Astrocyte (in vitro differentiated cells and primary cell): ENCODE measurements around the gene USP20. TPM values are rescaled to one million over a fixed set of nuclear protein-coding genes. Genes with fewer than 3 reads are reported as not detected.

Source experiments
- DNase-seq: peaks from one replicate; pipeline ENCODE4 v3.0.0-alpha.2; 2010; ENCODE audit warnings: low read depth
- FAIRE-seq: peaks from 2 replicates; lab custom pipeline; 2011; peaks lifted over from hg19 to GRCh38; lab: Jason Lieb, UNC
- H2AFZ ChIP-seq: 2 replicates; pipeline ENCODE4 v1.6.0; 2012; ENCODE audit warnings: low read depth, low read length, inconsistent platforms
- H3K27ac ChIP-seq: 2 replicates; pipeline ENCODE4 v1.5.1; 2011; ENCODE audit warnings: low read depth, low read length, inconsistent platforms
- H3K27me3 ChIP-seq: 2 replicates; pipeline ENCODE4 v1.6.0; 2011; ENCODE audit warnings: low read length, inconsistent platforms; ENCODE audit not compliant: insufficient read depth
- H3K36me3 ChIP-seq: 2 replicates; pipeline ENCODE4 v1.5.1; 2011; ENCODE audit warnings: low read length, inconsistent platforms; ENCODE audit not compliant: insufficient read depth
- H3K4me1 ChIP-seq: 2 replicates; pipeline ENCODE4 v1.5.1; 2011; ENCODE audit warnings: low read length, inconsistent platforms; ENCODE audit not compliant: insufficient read depth
- H3K4me2 ChIP-seq: 2 replicates; pipeline ENCODE4 v1.6.0; 2012; ENCODE audit warnings: low read length, inconsistent platforms
- H3K4me3 ChIP-seq: 2 replicates; pipeline ENCODE4 v1.5.1; 2011; ENCODE audit warnings: low read depth, mild to moderate bottlenecking, low read length, inconsistent platforms; ENCODE audit not compliant: insufficient read depth
- H3K79me2 ChIP-seq: 2 replicates; pipeline ENCODE4 v1.6.0; 2012; ENCODE audit warnings: mild to moderate bottlenecking, low read length, inconsistent platforms; ENCODE audit not compliant: insufficient read depth
- H3K9ac ChIP-seq: 2 replicates; pipeline ENCODE4 v1.6.0; 2012; ENCODE audit warnings: mild to moderate bottlenecking, low read length, inconsistent platforms
- H3K9me3 ChIP-seq: 2 replicates; pipeline ENCODE4 v1.5.1; 2012; ENCODE audit warnings: low read depth, mild to moderate bottlenecking, low read length, inconsistent platforms; ENCODE audit not compliant: insufficient read depth
- H4K20me1 ChIP-seq: 2 replicates; pipeline ENCODE4 v1.6.0; 2012; ENCODE audit warnings: low read length, inconsistent platforms; ENCODE audit not compliant: insufficient read depth
- H3K27ac Mint-ChIP-seq: one replicate; pipeline ENCODE4 v1.8.0; 2021; ENCODE audit warnings: mild to moderate bottlenecking, mixed read lengths; ENCODE audit not compliant: unreplicated experiment
- H3K27me3 Mint-ChIP-seq: one replicate; pipeline ENCODE4 v1.8.0; 2021; ENCODE audit warnings: low read depth, mixed read lengths; ENCODE audit not compliant: unreplicated experiment
- H3K36me3 Mint-ChIP-seq: one replicate; pipeline ENCODE4 v1.8.0; 2021; ENCODE audit warnings: low read depth, mixed read lengths; ENCODE audit not compliant: unreplicated experiment
- H3K4me1 Mint-ChIP-seq: one replicate; pipeline ENCODE4 v1.8.0; 2021; ENCODE audit warnings: low read depth, mixed read lengths; ENCODE audit not compliant: unreplicated experiment
- H3K4me3 Mint-ChIP-seq: one replicate; pipeline ENCODE4 v1.8.0; 2021; ENCODE audit warnings: mild to moderate bottlenecking, moderate library complexity, mixed read lengths; ENCODE audit not compliant: unreplicated experiment
- H3K9me3 Mint-ChIP-seq: one replicate; pipeline ENCODE4 v1.8.0; 2021; ENCODE audit warnings: mild to moderate bottlenecking, mixed read lengths; ENCODE audit not compliant: unreplicated experiment
- EZH2 ChIP-seq: IDR thresholded peaks from 2 replicates; pipeline ENCODE4 v1.6.1; 2012; ENCODE audit warnings: mild to moderate bottlenecking, low read length, inconsistent platforms; ENCODE audit not compliant: insufficient read depth
- microRNA-seq: library from miRNA; unstranded; fragments of <30 nt; microRNA quantifications from one replicate; pipeline ENCODE4 v1.2.0, GENCODE V29; 2020
- total RNA-seq: library from RNA; stranded (reverse); gene quantifications from 2 replicates; pipeline ENCODE4 v1.2.1, GENCODE V29; 2021
- TF ChIP-seq, protein P1 (sequence below): IDR thresholded peaks from 2 replicates; pipeline ENCODE4 v1.5.1; 2011; ENCODE audit warnings: low read depth, mild to moderate bottlenecking, inconsistent platforms, low read length, moderate library complexity; ENCODE audit not compliant: insufficient read depth

Gene USP20
- total RNA-seq, 1 donor from 2014 or later, result 24.1 TPM

DNA sequence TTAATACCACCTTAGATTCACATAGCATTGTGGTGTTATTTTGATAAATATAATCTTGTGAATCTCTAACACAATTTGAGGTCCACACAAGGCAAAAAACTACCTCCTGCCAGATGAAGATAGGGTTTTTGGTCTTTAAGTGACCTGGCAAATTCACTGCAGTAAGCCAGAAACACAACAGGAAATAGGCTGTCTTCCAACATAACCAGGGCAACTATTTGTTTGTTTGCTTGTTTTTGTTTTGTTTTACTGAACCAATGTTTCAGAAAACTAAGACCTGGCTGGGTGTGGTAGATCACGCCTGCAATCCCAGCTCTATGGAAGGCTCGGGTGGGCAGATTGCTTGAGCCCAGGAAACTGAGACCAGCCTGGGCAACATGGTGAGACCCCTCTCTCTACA, 95.5 kb downstream of the USP20 start:
- Histone ChIP-seq H3K4me1 (peaks cover 8% of the 10 kb centered on the region), H2AFZ (no peak overlapping the region), H3K27me3 (no peaks in the 10 kb centered on the region), H3K4me2 (no peak overlapping the region), H3K36me3 (peaks cover 3% of the 10 kb centered on the region), H3K9ac (no peak overlapping the region), H3K4me3 (no peak overlapping the region), H3K9me3 (no peaks in the 10 kb centered on the region), H4K20me1 (no peaks in the 10 kb centered on the region), H3K27ac (no peak overlapping the region), H3K79me2 (no peaks in the 10 kb centered on the region)
- no peaks in the 10 kb centered on the region for H3K9me3 Mint-ChIP-seq
- no peak for TF ChIP-seq EZH2
- TF ChIP-seq, protein P1, sequence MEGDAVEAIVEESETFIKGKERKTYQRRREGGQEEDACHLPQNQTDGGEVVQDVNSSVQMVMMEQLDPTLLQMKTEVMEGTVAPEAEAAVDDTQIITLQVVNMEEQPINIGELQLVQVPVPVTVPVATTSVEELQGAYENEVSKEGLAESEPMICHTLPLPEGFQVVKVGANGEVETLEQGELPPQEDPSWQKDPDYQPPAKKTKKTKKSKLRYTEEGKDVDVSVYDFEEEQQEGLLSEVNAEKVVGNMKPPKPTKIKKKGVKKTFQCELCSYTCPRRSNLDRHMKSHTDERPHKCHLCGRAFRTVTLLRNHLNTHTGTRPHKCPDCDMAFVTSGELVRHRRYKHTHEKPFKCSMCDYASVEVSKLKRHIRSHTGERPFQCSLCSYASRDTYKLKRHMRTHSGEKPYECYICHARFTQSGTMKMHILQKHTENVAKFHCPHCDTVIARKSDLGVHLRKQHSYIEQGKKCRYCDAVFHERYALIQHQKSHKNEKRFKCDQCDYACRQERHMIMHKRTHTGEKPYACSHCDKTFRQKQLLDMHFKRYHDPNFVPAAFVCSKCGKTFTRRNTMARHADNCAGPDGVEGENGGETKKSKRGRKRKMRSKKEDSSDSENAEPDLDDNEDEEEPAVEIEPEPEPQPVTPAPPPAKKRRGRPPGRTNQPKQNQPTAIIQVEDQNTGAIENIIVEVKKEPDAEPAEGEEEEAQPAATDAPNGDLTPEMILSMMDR, result no peak
- FAIRE-seq, result no peak
- no peak overlapping the region for H3K4me3 Mint-ChIP-seq
- no peaks in the 10 kb centered on the region for H3K27me3 Mint-ChIP-seq
- H3K36me3 Mint-ChIP-seq, result peaks cover 13% of the 10 kb centered on the region
- peaks cover 24% of the 10 kb centered on the region for H3K4me1 Mint-ChIP-seq
- no peak overlapping the region for H3K27ac Mint-ChIP-seq
- DNase-seq, result no peak

Small RNA genes lying within 50 kb of the gene (microRNA-seq; reads per million reads assigned to microRNA genes)
- 1.9 reads per million for gene MIR6855

Other genes starting within 250 kb of the USP20 start
- 0.41 TPM in 1 of 2 replicates, not detected in the other for gene C9orf50, start 214.4 kb upstream of the USP20 start, total RNA-seq
- 54.0 and 55.1 TPM in 2 replicates for gene NTMT1, start 209.3 kb upstream of the USP20 start, total RNA-seq
- gene ASB6, start 193.3 kb upstream of the USP20 start, total RNA-seq, result 21.7 and 24.3 TPM in 2 replicates
- gene PRRX2, start 169.8 kb upstream of the USP20 start, total RNA-seq, result not detected in 2 replicates
- gene PTGES, start 82.4 kb upstream of the USP20 start, total RNA-seq, result 1.2 and 2.5 TPM in 2 replicates
- gene TOR1B, start 32.3 kb upstream of the USP20 start, total RNA-seq, result 31.6 and 39.4 TPM in 2 replicates
- 65.3 and 67.4 TPM in 2 replicates for gene TOR1A, start 11.3 kb upstream of the USP20 start, total RNA-seq
- 37.8 and 38.0 TPM in 2 replicates for gene C9orf78, start 183 bp upstream of the USP20 start, total RNA-seq
- gene FNBP1, start 207.7 kb downstream of the USP20 start, total RNA-seq, result 60.9 and 63.5 TPM in 2 replicates
- 58.7 and 62.3 TPM in 2 replicates for gene GPR107, start 218.4 kb downstream of the USP20 start, total RNA-seq